Activated CD4-positive, alpha-beta memory T cell treated with anti-CD3 and anti-CD28 coated beads for 36 hours (primary cell): Measurements from ENCODE around the gene SPRYD4. TPM values are rescaled to one million over a fixed set of nuclear protein-coding genes. Genes with fewer than 3 reads are reported as not detected.

Experiments used
- CTCF ChIA-PET: fragments of 350-600 bp; sonication (Branson Sonifier 250); formaldehyde crosslinking; loops from one replicate; lab custom pipeline; 2021; ENCODE audit warnings: antibody characterized with exemption, inconsistent platforms; lab: Charles Lee
- POLR2A ChIA-PET: fragments of 350-600 bp; sonication (Branson Sonifier 250); formaldehyde crosslinking; loops from one replicate; lab custom pipeline; 2021; ENCODE audit warnings: antibody characterized with exemption; lab: Charles Lee
- DNase-seq: peaks from one replicate; pipeline ENCODE4 v3.0.0-alpha.2; 2020
- H3K27ac Mint-ChIP-seq: one replicate; pipeline ENCODE4 v1.8.0; 2021; ENCODE audit warnings: mixed read lengths
- H3K27me3 Mint-ChIP-seq: one replicate; pipeline ENCODE4 v1.8.0; 2021; ENCODE audit warnings: mixed read lengths
- H3K36me3 Mint-ChIP-seq: one replicate; pipeline ENCODE4 v1.8.0; 2021; ENCODE audit warnings: mixed read lengths
- H3K4me1 Mint-ChIP-seq: one replicate; pipeline ENCODE4 v1.8.0; 2021; ENCODE audit warnings: low read depth, mixed read lengths
- H3K4me3 Mint-ChIP-seq: one replicate; pipeline ENCODE4 v1.8.0; 2021; ENCODE audit warnings: mild to moderate bottlenecking, mixed read lengths
- H3K9me3 Mint-ChIP-seq: one replicate; pipeline ENCODE4 v1.8.0; 2021; ENCODE audit warnings: mixed read lengths
- intact Hi-C: fragments of 100-400 bp; cut with micrococcal nuclease; formaldehyde crosslinking; loops from one replicate; pipeline ENCODE4 v1.15.1; 2023
- total RNA-seq, 2 experiments: library from RNA; stranded (reverse); gene quantifications; one replicate each; pipeline ENCODE4 v1.2.3, GENCODE V29; 2021

SPRYD4 gene
- total RNA-seq, 2 experiments from 2014 or later: 2.4 to 2.9 TPM

DNA sequence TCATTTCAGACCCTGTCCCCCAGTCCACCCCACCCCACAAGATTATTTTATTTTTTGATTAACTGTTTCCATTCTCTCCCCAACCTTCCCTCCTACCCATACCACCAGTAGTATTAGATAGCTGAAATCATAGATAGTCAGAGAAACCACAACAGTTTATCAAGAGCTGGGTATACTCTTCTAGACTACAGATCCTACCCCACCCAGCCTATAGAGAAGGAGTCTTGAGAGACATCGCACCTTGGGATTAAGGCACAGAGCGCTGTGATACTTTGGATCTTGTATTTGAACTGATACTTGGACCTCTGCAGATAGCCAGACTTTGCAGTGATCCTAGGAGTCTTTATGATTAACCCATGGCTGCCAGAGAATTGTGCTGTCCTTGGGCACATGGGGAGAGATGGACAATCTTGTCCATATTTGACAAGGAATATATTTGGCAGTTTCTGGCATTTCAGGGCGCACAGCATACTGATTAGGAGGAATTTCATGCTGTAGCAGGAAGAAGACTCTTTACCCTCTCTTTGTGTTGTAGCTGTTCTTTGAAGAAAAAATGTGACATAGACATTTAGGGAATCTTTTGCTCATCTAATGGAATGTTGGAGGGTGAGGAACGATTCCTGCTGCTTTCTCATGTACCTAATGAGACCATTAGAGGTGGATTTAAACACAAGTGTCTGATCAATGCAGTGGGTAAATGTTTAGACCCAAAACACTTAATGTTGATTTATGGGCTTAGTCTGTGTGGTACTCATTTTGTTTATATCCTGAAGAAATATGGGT, 54.2 kb downstream of the SPRYD4 start:
- peaks cover 25% of the 10 kb centered on the region for H3K4me1 Mint-ChIP-seq
- H3K4me3 Mint-ChIP-seq: peak overlapping the region; percentile 56
- CTCF ChIA-PET: interaction anchor here (1.0 to 3.3 kb wide), 5 partner anchors 9 to 71 kb away, joined by 3 to 14 read pairs (median 4); no protein-coding TSS in a partner anchor
- POLR2A ChIA-PET: interaction anchor here (0.9 to 1.0 kb wide), 2 partner anchors 114 to 140 kb away, joined by 3 read pairs; no protein-coding TSS in a partner anchor
- intact Hi-C loops: no loop called here
- H3K9me3 Mint-ChIP-seq: no peaks in the 10 kb centered on the region
- no peaks in the 10 kb centered on the region for H3K36me3 Mint-ChIP-seq
- DNase-seq: no peak
- peaks cover 1% of the 10 kb centered on the region for H3K27me3 Mint-ChIP-seq
- no peak overlapping the region for H3K27ac Mint-ChIP-seq

DNA sequence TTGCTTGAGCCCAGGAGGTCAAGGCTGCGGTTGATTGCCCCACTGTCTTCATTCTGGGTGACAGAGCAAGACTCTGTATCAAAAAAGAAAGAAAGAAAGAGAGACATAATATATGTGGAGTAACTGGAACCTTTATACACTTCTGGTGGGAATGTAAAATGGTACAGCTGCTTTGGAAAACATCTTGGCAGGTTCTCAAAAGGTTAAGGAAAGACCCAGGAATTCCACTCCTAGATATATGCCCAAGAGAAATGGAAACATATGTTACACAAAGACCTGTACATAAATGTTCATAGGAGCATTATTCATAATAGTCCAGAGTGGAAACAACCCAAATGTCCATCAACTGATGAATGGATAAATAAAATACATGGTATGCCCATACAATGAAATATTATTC, 60.5 kb downstream of the SPRYD4 start:
- Mint-ChIP-seq H3K4me1 (no peaks in the 10 kb centered on the region), H3K36me3 (no peaks in the 10 kb centered on the region), H3K4me3 (no peak overlapping the region), H3K27me3 (no peaks in the 10 kb centered on the region), H3K9me3 (no peaks in the 10 kb centered on the region), H3K27ac (no peak overlapping the region)
- POLR2A ChIA-PET: no interaction called here
- intact Hi-C loops: no loop called here
- DNase-seq: no peak
- CTCF ChIA-PET: interaction anchor here (1.1 kb wide), 1 partner anchor 67 kb away, joined by 3 read pairs; no protein-coding TSS in a partner anchor

Other genes with a start within 250 kb of the SPRYD4 start
- gene RNF41, start 246.7 kb upstream of the SPRYD4 start, total RNA-seq: 10 to 100 TPM; 28.2 to 31.2 TPM
- gene NABP2, start 244.2 kb upstream of the SPRYD4 start, total RNA-seq: 10 to 100 TPM; 62.0 to 62.2 TPM
- 1 to 10 TPM in 1 of 2 experiments, under 1 TPM in 1; 0.59 to 1.7 TPM for gene SLC39A5, start 238.5 kb upstream of the SPRYD4 start, total RNA-seq
- 10 to 100 TPM; 34.1 to 37.0 TPM for gene ANKRD52, start 210.2 kb upstream of the SPRYD4 start, total RNA-seq
- 1 to 10 TPM; 6.3 to 7.0 TPM for gene COQ10A, start 201.6 kb upstream of the SPRYD4 start, total RNA-seq
- gene CS, start 168.2 kb upstream of the SPRYD4 start, total RNA-seq: 100 to 1,000 TPM; 304 to 309 TPM
- gene CNPY2, start 152.6 kb upstream of the SPRYD4 start, total RNA-seq: 10 to 100 TPM; 74.7 to 91.6 TPM
- 10 to 100 TPM; 49.0 to 51.2 TPM for gene PAN2, start 134.6 kb upstream of the SPRYD4 start, total RNA-seq
- gene IL23A, start 129.7 kb upstream of the SPRYD4 start, total RNA-seq: 10 to 100 TPM; 47.6 to 48.5 TPM
- 100 to 1,000 TPM; 125 to 139 TPM for gene STAT2, start 108.5 kb upstream of the SPRYD4 start, total RNA-seq
- gene APOF, start 105.7 kb upstream of the SPRYD4 start, total RNA-seq: not detected
- 10 to 100 TPM; 60.1 to 62.6 TPM for gene TIMELESS, start 19.2 kb upstream of the SPRYD4 start, total RNA-seq
- not detected for gene MIP, start 13.9 kb upstream of the SPRYD4 start, total RNA-seq
- gene GLS2, start 19.6 kb downstream of the SPRYD4 start, total RNA-seq: 1 to 10 TPM; 5.5 to 6.1 TPM
- gene RBMS2, start 53.2 kb downstream of the SPRYD4 start, total RNA-seq: 1 to 10 TPM; 2.2 to 2.9 TPM
- gene BAZ2A, start 161.7 kb downstream of the SPRYD4 start, total RNA-seq: 100 to 1,000 TPM in 1 of 2 experiments, 10 to 100 TPM in 1; 90.7 to 111 TPM
- 100 to 1,000 TPM; 709 to 722 TPM for gene ATP5F1B, start 177.4 kb downstream of the SPRYD4 start, total RNA-seq
- 100 to 1,000 TPM; 355 to 356 TPM for gene PTGES3, start 219.7 kb downstream of the SPRYD4 start, total RNA-seq